ENCODE results near the gene ADAMTS17.

DNA sequence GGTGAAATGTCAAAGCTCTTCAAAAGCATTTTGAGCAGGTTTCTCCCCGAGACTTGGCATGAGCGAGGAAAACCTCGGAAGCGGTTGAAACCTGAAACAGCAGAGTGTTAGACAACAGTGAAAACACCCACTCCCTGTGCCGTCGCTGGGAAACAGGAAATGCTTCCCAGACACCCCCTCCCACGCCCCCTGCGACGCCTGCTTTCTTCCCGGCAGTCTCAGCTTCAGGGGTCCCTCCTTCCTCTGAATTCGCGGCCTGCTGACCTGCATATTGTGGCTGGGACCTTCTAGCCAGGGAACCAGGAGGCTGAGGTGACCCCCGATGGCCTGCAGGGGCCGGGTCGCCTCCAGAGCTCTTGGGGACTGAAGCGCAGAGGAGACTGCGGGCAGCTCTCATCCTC is 357.9 kb downstream of the ADAMTS17 start:
- TF ChIP-seq, protein P1, sequence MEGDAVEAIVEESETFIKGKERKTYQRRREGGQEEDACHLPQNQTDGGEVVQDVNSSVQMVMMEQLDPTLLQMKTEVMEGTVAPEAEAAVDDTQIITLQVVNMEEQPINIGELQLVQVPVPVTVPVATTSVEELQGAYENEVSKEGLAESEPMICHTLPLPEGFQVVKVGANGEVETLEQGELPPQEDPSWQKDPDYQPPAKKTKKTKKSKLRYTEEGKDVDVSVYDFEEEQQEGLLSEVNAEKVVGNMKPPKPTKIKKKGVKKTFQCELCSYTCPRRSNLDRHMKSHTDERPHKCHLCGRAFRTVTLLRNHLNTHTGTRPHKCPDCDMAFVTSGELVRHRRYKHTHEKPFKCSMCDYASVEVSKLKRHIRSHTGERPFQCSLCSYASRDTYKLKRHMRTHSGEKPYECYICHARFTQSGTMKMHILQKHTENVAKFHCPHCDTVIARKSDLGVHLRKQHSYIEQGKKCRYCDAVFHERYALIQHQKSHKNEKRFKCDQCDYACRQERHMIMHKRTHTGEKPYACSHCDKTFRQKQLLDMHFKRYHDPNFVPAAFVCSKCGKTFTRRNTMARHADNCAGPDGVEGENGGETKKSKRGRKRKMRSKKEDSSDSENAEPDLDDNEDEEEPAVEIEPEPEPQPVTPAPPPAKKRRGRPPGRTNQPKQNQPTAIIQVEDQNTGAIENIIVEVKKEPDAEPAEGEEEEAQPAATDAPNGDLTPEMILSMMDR (IDR thresholded peaks at IDR 0.05) = no peak
- TF ChIP-seq POLR2A (IDR thresholded peaks at IDR 0.05) = no peak

Data from right lobe of liver (tissue), 4 donors.